Adrenal gland (tissue), 5 donors: ENCODE data around the gene CTXND1.

Source experiments
- CTCF ChIP-seq, 6 experiments: fragments of 450-650 bp in 4 of 6; fragments of 200-600 bp in 2 of 6; sonication (generic) in 1 of 6; IDR thresholded peaks; 1 replicate in 5 of 6; 2 replicates in 1 of 6; pipeline versions ENCODE4 v1.5.1 to v1.8.0; 2016 to 2021; ENCODE audit warnings: antibody characterized with exemption in 6 of 6, mild to moderate bottlenecking in 2 of 6, moderate library complexity in 1 of 6
- POLR2A ChIP-seq, 2 donors: fragments of 450-650 bp; IDR thresholded peaks; one replicate each; pipeline ENCODE4 v1.6.1; 2017; ENCODE audit warnings: antibody characterized with exemption in 2 of 2, mild to moderate bottlenecking in 2 of 2, moderate library complexity in 1 of 2
- donor health status: DM: no; HTN: no; CAD: no.

GRCh38 chr15:80156176-80156720 is 95.8 kb downstream of the CTXND1 start:
- no peak for TF ChIP-seq CTCF (IDR thresholded peaks at IDR 0.05)
- no peak for TF ChIP-seq POLR2A (IDR thresholded peaks at IDR 0.05)
